CD8-positive, alpha-beta memory T cell (primary cell): ENCODE data around the gene MNAT1. TPM values are rescaled to one million over a fixed set of nuclear protein-coding genes. Genes with fewer than 3 reads are reported as not detected.

ENCODE experiments used
- CTCF ChIA-PET: fragments of 350-600 bp; sonication (Branson Sonifier 250); formaldehyde crosslinking; loops from one replicate; lab custom pipeline; 2021; ENCODE audit warnings: antibody characterized with exemption; lab: Charles Lee
- POLR2A ChIA-PET: fragments of 350-600 bp; sonication (Branson Sonifier 250); formaldehyde crosslinking; loops from one replicate; lab custom pipeline; 2021; ENCODE audit warnings: antibody characterized with exemption; lab: Charles Lee
- DNase-seq, 5 donors: peaks; one replicate each; pipeline versions ENCODE4 v3.0.0 to v3.0.0-alpha.2; 2020 to 2022; ENCODE audit warnings: mixed read lengths in 1 of 5
- H3K27ac ChIP-seq: one replicate; pipeline ENCODE4 v1.7.0; 2013; ENCODE audit warnings: low read depth, mild to moderate bottlenecking, low read length, moderate library complexity
- H3K27me3 ChIP-seq: 2 replicates; pipeline ENCODE4 v1.7.0; 2013; ENCODE audit warnings: low read length, mild to moderate bottlenecking; ENCODE audit not compliant: insufficient read depth, poor library complexity, severe bottlenecking
- H3K36me3 ChIP-seq: 2 replicates; pipeline ENCODE4 v1.7.0; 2013; ENCODE audit warnings: mild to moderate bottlenecking, low read length, moderate library complexity; ENCODE audit not compliant: insufficient read depth
- H3K4me1 ChIP-seq: 2 replicates; pipeline ENCODE4 v1.7.0; 2013; ENCODE audit warnings: mild to moderate bottlenecking, low read length, moderate library complexity; ENCODE audit not compliant: insufficient read depth
- H3K4me3 ChIP-seq: 2 replicates; pipeline ENCODE4 v1.7.0; 2013; ENCODE audit warnings: mild to moderate bottlenecking, low read length
- H3K9me3 ChIP-seq: 2 replicates; pipeline ENCODE4 v1.7.0; 2013; ENCODE audit warnings: mild to moderate bottlenecking, low read length
- H3K27ac Mint-ChIP-seq, 8 donors: one replicate each; pipeline ENCODE4 v1.8.0; 2020 to 2021; ENCODE audit warnings: mixed read lengths in 8 of 8, mild to moderate bottlenecking in 6 of 8, inconsistent platforms in 3 of 8, moderate library complexity in 3 of 8
- H3K27me3 Mint-ChIP-seq, 2 donors: one replicate each; pipeline ENCODE4 v1.8.0; 2020 to 2021; ENCODE audit warnings: mixed read lengths in 2 of 2, mild to moderate bottlenecking in 1 of 2, moderate library complexity in 1 of 2
- H3K36me3 Mint-ChIP-seq, 3 donors: one replicate each; pipeline ENCODE4 v1.8.0; 2020 to 2021; ENCODE audit warnings: mixed read lengths in 3 of 3, inconsistent platforms in 1 of 3, mild to moderate bottlenecking in 1 of 3
- H3K4me1 Mint-ChIP-seq, 3 donors: one replicate each; pipeline ENCODE4 v1.8.0; 2020 to 2021; ENCODE audit warnings: mixed read lengths in 3 of 3, inconsistent platforms in 1 of 3, mild to moderate bottlenecking in 1 of 3
- H3K4me3 Mint-ChIP-seq, 7 donors: one replicate each; pipeline ENCODE4 v1.8.0; 2020 to 2021; ENCODE audit warnings: mixed read lengths in 7 of 7, mild to moderate bottlenecking in 6 of 7, moderate library complexity in 4 of 7, inconsistent platforms in 2 of 7
- H3K9me3 Mint-ChIP-seq, 5 donors: one replicate each; pipeline ENCODE4 v1.8.0; 2020 to 2022; ENCODE audit warnings: mixed read lengths in 5 of 5, mild to moderate bottlenecking in 3 of 5, moderate library complexity in 2 of 5, inconsistent platforms in 1 of 5
- polyA plus RNA-seq: library from polyadenylated mRNA; unstranded; fragments of 300-500 nt; fragmentation: Illumina TruSeq; gene quantifications from one replicate; pipeline ENCODE4 v1.2.3, GENCODE V29; 2021
- total RNA-seq, 2 experiments: library from RNA; stranded (reverse); gene quantifications; one replicate each; pipeline ENCODE4 v1.2.3, GENCODE V29; 2021

The MNAT1 gene
- total and polyA plus RNA-seq, 3 experiments from 2014 or later = 16.0 to 47.8 (median 37.1) TPM

DNA sequence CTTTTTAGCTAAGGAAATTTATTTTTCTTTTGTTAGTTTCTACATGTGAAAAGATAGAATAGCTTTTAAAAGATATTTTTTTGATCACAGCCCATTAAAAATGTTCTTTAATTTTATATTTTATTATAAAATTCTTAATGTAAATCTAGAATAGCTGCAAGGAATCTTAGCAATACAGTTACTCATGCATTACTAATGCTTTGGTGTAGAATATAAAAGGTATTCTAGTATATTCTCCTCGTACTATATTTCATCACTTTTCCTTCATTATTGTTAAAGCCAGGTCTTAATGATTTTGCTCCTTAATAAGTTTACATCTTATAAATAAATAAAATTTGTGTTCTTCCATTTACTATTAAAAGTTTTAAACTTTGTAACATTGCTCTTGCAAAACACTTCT is 82.6 kb downstream of the MNAT1 start:
- H3K36me3 ChIP-seq = no peaks in the 10 kb centered on the region
- Mint-ChIP-seq H3K4me1 (no peaks in the 10 kb centered on the region), H3K4me3 (no peak overlapping the region), H3K36me3 (peaks cover 12 to 32% (median 15%) of the 10 kb centered on the region in 3 donors), H3K9me3 (no peaks in the 10 kb centered on the region), H3K27ac (no peak overlapping the region), H3K27me3 (no peaks in the 10 kb centered on the region)
- H3K27ac ChIP-seq = no peak overlapping the region
- H3K27me3 ChIP-seq = no peaks in the 10 kb centered on the region
- no peaks in the 10 kb centered on the region for H3K4me1 ChIP-seq
- POLR2A ChIA-PET = no interaction called here
- CTCF ChIA-PET = no interaction called here
- H3K9me3 ChIP-seq = no peaks in the 10 kb centered on the region
- no peak overlapping the region for H3K4me3 ChIP-seq
- DNase-seq = no peak

DNA sequence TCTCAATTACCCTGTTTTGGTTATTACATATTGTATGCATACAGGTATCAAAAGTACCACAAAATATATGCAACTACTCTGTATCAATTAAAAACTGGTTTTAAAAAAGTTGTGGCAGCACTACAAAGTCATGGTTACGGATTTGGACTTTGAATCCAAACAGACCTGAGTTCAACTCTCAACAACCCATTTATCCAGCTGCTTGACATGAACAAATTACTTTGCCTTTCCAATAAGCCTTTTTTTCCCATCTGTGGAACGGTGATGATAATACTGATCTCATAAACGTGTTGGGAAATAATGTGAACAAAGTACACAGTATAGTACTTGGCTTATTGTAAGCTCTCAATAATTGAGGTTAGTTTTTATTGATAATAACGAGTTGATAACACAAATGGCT is 85.0 kb downstream of the MNAT1 start:
- ChIA-PET POLR2A (no interaction called here), CTCF (no interaction called here)
- no peaks in the 10 kb centered on the region for H3K27me3 ChIP-seq
- Mint-ChIP-seq H3K27me3 (no peaks in the 10 kb centered on the region), H3K4me1 (no peaks in the 10 kb centered on the region), H3K27ac (no peak overlapping the region), H3K9me3 (no peaks in the 10 kb centered on the region), H3K36me3 (peaks cover 0 to 20% (median 6%) of the 10 kb centered on the region in 3 donors), H3K4me3 (no peak overlapping the region)
- no peak overlapping the region for H3K4me3 ChIP-seq
- H3K27ac ChIP-seq = no peak overlapping the region
- no peaks in the 10 kb centered on the region for H3K9me3 ChIP-seq
- H3K36me3 ChIP-seq = no peaks in the 10 kb centered on the region
- no peak for DNase-seq
- H3K4me1 ChIP-seq = no peaks in the 10 kb centered on the region

DNA sequence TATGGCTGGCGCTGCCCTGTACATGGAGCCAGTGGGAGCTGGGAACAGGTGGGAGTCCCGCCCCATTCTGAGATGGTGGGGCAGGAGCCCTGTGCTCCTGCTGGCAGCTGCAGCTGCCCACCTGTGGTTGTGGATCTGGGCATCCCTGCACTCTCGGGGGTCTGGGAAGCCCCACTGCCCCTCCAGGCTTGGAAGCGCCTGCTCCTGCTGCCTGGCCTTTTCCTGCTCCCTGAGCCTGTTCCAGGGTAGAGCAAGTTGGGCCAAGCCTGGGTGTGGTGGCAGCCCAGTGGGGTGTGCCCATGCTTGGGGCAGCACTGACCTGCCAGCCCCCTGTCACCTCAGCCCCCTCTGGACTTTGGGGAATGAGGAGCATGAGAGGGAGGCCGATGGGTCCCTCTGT is 104.0 kb downstream of the MNAT1 start:
- H3K9me3 Mint-ChIP-seq = peaks cover 0 to 16% (median 2%) of the 10 kb centered on the region in 5 donors
- Histone ChIP-seq H3K27me3 (no peaks in the 10 kb centered on the region), H3K4me3 (no peak overlapping the region), H3K36me3 (no peaks in the 10 kb centered on the region), H3K9me3 (no peaks in the 10 kb centered on the region), H3K4me1 (no peaks in the 10 kb centered on the region), H3K27ac (no peak overlapping the region)
- H3K4me1 Mint-ChIP-seq = peaks cover 0 to 4% (median 0%) of the 10 kb centered on the region in 3 donors
- no peak for DNase-seq
- peaks cover 27 to 56% (median 41%) of the 10 kb centered on the region in 3 donors for H3K36me3 Mint-ChIP-seq
- no peaks in the 10 kb centered on the region for H3K27me3 Mint-ChIP-seq
- CTCF ChIA-PET = no interaction called here
- no peak overlapping the region for H3K4me3 Mint-ChIP-seq
- H3K27ac Mint-ChIP-seq = no peak overlapping the region
- POLR2A ChIA-PET = no interaction called here

DNA sequence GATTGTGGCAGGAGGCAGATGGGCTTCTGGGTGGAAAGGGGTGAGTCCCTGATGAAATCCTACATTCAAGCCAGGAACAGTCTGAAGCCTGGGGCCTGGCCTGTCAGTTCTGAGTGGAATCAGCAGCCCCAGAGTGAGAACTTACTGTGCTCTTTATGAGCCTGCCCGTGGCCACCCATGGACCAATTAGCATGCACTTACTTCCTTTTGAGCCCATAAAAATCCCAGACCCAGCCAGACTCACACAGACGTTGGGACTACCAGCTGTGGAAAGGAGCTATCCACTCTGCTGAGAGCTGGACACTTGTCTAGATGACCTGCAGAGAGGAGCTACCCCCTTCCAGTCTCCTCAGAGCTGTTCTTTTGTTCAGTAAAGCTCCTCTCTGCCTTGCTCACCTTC is 104.5 kb downstream of the MNAT1 start:
- Histone ChIP-seq H3K9me3 (no peaks in the 10 kb centered on the region), H3K4me1 (no peaks in the 10 kb centered on the region), H3K27ac (no peak overlapping the region), H3K4me3 (no peak overlapping the region), H3K36me3 (no peaks in the 10 kb centered on the region), H3K27me3 (no peaks in the 10 kb centered on the region)
- CTCF ChIA-PET = no interaction called here
- DNase-seq = no peak
- peaks cover 23 to 53% (median 37%) of the 10 kb centered on the region in 3 donors for H3K36me3 Mint-ChIP-seq
- H3K27ac Mint-ChIP-seq = no peak overlapping the region
- POLR2A ChIA-PET = no interaction called here
- H3K4me3 Mint-ChIP-seq = no peak overlapping the region
- no peaks in the 10 kb centered on the region for H3K27me3 Mint-ChIP-seq
- peaks cover 0 to 16% (median 2%) of the 10 kb centered on the region in 5 donors for H3K9me3 Mint-ChIP-seq
- peaks cover 0 to 1% (median 0%) of the 10 kb centered on the region in 3 donors for H3K4me1 Mint-ChIP-seq

DNA sequence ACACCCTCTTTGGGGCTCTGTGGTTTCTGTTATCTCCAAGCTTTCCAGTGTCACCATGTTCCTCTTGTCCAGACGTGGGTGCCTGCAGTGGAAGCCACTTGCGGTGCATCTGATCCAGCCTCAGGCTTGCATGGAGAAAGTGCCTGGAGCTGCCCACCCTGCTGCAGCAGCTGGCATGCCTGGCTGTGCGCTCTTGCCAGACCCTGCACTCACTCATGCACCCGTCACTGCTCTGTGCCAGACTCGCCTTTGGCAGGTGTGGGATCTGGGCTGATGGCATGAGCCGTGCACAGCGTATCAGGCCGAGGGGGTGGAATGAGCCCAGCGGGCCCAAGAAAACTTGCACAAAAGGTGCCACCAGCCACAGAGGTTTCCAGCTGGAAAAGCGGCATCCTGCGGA is 105.1 kb downstream of the MNAT1 start:
- no peak overlapping the region for H3K4me3 ChIP-seq
- H3K27me3 ChIP-seq = no peaks in the 10 kb centered on the region
- H3K27ac ChIP-seq = no peak overlapping the region
- H3K27me3 Mint-ChIP-seq = no peaks in the 10 kb centered on the region
- H3K9me3 Mint-ChIP-seq = peaks cover 0 to 16% (median 2%) of the 10 kb centered on the region in 5 donors
- no peak overlapping the region for H3K4me3 Mint-ChIP-seq
- H3K9me3 ChIP-seq = no peaks in the 10 kb centered on the region
- no peaks in the 10 kb centered on the region for H3K36me3 ChIP-seq
- no peak for DNase-seq
- H3K4me1 ChIP-seq = no peaks in the 10 kb centered on the region
- no peaks in the 10 kb centered on the region for H3K4me1 Mint-ChIP-seq
- no peak overlapping the region for H3K27ac Mint-ChIP-seq
- ChIA-PET POLR2A (no interaction called here), CTCF (no interaction called here)
- H3K36me3 Mint-ChIP-seq = peaks cover 21 to 51% (median 31%) of the 10 kb centered on the region in 3 donors

DNA sequence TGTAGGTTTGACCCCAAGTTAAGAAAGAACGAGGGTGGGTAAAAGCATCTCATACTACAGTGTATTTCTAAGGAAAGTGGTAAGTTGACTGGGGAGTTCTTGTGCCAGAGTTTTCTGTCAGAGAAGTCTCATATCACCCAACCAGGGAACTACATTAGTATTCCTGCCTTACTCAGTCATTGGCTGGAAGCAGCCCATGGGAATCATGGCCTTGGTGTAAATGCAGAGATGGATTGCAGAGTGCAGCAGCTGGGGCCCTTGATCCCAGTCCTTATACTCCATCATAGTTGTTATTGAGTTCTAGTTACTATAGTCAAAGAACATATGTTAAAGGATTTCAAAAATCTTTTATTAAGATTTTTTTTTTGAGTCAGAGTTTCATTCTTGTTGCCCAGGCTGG is 105.8 kb downstream of the MNAT1 start:
- Mint-ChIP-seq H3K36me3 (peaks cover 21 to 46% (median 26%) of the 10 kb centered on the region in 3 donors), H3K27ac (no peak overlapping the region), H3K27me3 (no peaks in the 10 kb centered on the region), H3K4me1 (no peaks in the 10 kb centered on the region), H3K4me3 (no peak overlapping the region), H3K9me3 (peaks cover 0 to 11% (median 2%) of the 10 kb centered on the region in 5 donors)
- POLR2A ChIA-PET = no interaction called here
- no peak overlapping the region for H3K4me3 ChIP-seq
- H3K27ac ChIP-seq = no peak overlapping the region
- no peaks in the 10 kb centered on the region for H3K36me3 ChIP-seq
- no peaks in the 10 kb centered on the region for H3K4me1 ChIP-seq
- no peaks in the 10 kb centered on the region for H3K9me3 ChIP-seq
- CTCF ChIA-PET = no interaction called here
- no peak for DNase-seq
- no peaks in the 10 kb centered on the region for H3K27me3 ChIP-seq

DNA sequence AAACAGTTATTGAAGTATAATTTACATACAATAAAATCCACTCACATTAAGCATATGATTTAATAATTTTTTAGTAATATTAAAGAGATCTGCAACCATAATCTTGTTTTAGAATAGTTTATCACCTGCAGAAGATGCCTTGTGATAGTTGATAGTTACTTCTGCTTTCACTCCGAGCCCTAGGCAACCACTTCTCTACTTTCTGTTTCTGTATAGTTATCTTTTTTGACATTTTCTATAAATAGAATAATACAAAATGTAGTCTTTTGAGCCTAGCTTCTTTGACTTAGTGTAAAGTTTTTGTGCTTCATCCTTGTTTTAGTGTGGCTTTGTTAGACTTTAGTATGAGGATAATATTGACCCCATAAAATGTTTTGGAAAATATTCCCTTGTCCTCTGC is 111.0 kb downstream of the MNAT1 start:
- peaks cover 12 to 40% (median 37%) of the 10 kb centered on the region in 3 donors for H3K36me3 Mint-ChIP-seq
- POLR2A ChIA-PET = no interaction called here

DNA sequence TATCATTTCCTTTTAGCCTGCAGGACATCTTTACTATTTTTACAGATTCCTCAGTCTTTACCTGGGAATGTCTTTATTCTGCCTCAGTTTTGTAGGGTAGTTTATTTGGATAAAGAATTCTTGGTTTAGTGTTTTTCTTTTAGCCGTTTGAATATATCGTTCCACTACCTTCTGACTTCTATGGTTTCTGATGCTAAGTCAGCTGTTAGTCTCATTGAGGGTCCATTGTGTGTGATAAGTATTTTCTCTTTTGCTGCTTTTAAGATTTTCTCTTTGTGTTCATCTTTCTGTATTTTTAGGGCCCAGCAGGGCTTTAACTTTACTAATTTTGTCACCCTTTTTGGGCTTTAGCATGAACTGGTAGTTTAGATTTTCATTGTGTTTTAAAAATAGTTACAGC is 113.5 kb downstream of the MNAT1 start:
- H3K9me3 Mint-ChIP-seq = peaks cover 2 to 19% (median 15%) of the 10 kb centered on the region in 5 donors
- H3K27me3 Mint-ChIP-seq = peaks cover 0 to 1% of the 10 kb centered on the region in 2 donors
- CTCF ChIA-PET = no interaction called here
- H3K4me1 Mint-ChIP-seq = peaks cover 0 to 5% (median 0%) of the 10 kb centered on the region in 3 donors
- no peaks in the 10 kb centered on the region for H3K9me3 ChIP-seq
- no peak overlapping the region for H3K27ac ChIP-seq
- no peak overlapping the region for H3K4me3 ChIP-seq
- H3K4me1 ChIP-seq = no peaks in the 10 kb centered on the region
- no peak overlapping the region for H3K27ac Mint-ChIP-seq
- POLR2A ChIA-PET = no interaction called here
- H3K36me3 Mint-ChIP-seq = peaks cover 22 to 60% (median 53%) of the 10 kb centered on the region in 3 donors
- H3K27me3 ChIP-seq = no peaks in the 10 kb centered on the region
- no peak overlapping the region for H3K4me3 Mint-ChIP-seq
- no peak for DNase-seq
- H3K36me3 ChIP-seq = no peaks in the 10 kb centered on the region

More for the DNA sequence above, 111.0 kb downstream of the MNAT1 start:
- no peak for DNase-seq
- Histone ChIP-seq H3K27me3 (no peaks in the 10 kb centered on the region), H3K9me3 (no peaks in the 10 kb centered on the region), H3K36me3 (no peaks in the 10 kb centered on the region), H3K4me3 (no peak overlapping the region), H3K27ac (no peak overlapping the region), H3K4me1 (no peaks in the 10 kb centered on the region)
- Mint-ChIP-seq H3K27ac (no peak overlapping the region), H3K27me3 (peaks cover 0 to 1% of the 10 kb centered on the region in 2 donors), H3K4me1 (peaks cover 0 to 5% (median 0%) of the 10 kb centered on the region in 3 donors), H3K9me3 (peaks cover 2 to 14% (median 10%) of the 10 kb centered on the region in 5 donors), H3K4me3 (no peak overlapping the region)
- CTCF ChIA-PET = no interaction called here
